Activated naive CD4-positive, alpha-beta T cell (primary cell): ENCODE data around the gene AKAP14.
"Not testable (repeated sequence)": the region's sequence is repeated elsewhere in the genome, so short reads cannot be mapped to it uniquely, and the experiment has no call there.

Experiments used
- DNase-seq, 4 experiments: peaks; one replicate each; lab custom pipeline; 2025; lab: John Stamatoyannopoulos, UW

The AKAP14 gene

GRCh38 chrX:119922391-119922790, 26.7 kb downstream of the AKAP14 start:
- DNase-seq = not testable (repeated sequence)

DNA sequence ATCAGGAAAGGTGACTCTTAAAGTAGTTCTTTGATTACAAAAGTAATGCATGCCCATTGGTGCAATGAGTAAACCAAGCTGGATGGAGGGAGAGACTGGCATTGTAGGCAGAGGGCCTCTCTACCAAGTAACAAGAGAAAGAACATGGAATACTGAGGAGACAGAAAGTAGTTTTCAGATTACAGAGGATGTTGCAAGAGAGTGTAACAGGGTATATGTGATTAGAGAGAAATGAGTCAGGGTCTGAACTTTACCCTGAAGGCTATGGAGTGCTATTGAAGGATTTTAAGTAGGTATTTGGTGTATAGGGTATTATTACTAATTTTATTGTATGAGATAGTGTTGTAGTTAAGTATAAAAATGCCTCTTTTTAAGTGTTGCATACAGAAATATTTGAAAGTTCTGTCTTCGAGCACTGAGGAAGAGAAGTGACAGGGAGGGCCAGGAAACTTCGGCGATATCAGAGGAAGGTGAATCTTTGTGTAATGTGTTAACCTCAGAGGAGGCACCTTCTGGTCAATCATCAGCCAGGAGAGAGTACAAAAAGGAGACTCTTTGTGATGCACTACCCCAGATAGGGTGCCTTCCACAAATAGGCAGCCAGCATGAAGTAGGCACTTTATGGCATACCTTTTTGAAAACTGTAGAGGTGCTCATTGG, 39.7 kb downstream of the AKAP14 start:
- no peak for DNase-seq

GRCh38 chrX:119941336-119941735, 45.6 kb downstream of the AKAP14 start:
- no peak for DNase-seq

DNA sequence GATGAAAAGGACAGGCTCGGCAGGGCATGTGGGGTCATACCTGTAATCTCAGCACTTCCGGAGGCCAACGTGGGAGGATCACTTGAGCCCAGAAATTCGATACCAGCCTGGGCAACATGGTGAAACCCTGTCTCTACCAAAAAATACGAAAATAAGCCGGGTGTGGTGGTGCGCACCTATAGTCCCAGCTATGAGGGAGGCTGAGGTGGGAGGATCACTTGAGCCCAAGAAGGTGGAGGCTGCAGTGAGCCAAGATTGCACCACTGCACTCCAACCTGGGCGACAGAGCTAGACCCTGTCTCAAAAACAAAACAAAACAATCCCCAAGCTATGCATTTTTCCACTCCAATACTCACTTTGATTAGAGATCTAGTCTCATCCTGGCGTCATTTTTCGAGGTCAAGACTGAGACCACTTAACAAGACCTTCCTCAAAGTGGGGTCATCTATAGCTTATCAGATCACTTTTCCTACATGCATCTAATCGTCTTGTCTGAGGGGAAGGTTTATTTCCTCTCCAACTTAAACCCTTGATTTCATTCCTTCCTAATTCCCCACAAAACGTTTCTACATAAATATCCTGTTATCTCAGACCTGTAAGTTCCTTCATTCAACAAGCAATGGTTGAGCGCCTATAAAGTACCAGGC, 46.6 kb downstream of the AKAP14 start:
- DNase-seq = no peak

DNA sequence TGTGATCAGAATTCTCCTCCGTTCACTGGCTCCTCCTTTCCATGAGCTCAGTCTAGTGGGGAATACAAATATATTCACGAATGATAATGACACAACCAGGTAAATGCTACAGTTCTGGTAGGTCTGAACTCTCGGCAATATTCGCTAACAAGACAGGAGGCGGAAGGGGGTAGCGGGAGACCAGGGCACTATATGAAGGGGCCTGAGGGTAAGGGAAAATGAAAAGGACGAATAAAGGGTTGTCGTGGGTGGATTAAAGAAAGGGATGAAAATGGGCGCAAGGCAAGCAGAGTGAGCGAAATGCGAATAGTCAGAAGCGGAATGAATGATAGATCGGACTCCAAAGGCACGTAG, 47.1 kb downstream of the AKAP14 start:
- DNase-seq = no peak

GRCh38 chrX:119943185-119943988, 47.7 kb downstream of the AKAP14 start, which contains the start of gene NKAP:
Gene NKAP, minus strand, starts transcription at chrX:119943751. Its CDS starts 146 bp downstream, at chrX:119943605.
- DNase-seq = peak; percentile 20 to 64 (median 44)

DNA sequence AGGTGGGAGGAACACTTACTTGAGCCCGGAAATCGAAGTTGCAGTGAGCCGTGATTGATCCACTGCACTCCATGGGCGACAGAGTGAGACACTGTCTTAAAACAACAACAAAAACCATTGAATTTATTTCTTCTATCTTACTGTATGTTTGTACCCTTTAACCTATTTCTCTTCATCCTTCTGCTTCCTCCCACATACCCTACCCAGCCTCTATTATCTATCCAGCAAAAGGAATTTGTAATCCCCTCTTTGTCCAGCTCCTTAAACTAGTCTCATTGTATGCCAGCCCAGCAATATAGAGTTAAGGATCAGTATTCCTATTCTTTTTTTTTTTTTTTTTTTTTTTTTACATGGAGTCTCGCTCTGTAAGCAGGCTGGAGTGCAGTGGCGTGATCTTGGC, 49.8 kb downstream of the AKAP14 start:
- no peak for DNase-seq

GRCh38 chrX:119948381-119948780, 52.7 kb downstream of the AKAP14 start:
- DNase-seq = no peak

- no peak for DNase-seq
Measured at GRCh38 chrX:119954374-119954773, 58.7 kb downstream of the AKAP14 start.

GRCh38 chrX:119955807-119956570, 60.3 kb downstream of the AKAP14 start:
- DNase-seq = peak in 2 of 4 experiments; percentile 2 to 3

DNA sequence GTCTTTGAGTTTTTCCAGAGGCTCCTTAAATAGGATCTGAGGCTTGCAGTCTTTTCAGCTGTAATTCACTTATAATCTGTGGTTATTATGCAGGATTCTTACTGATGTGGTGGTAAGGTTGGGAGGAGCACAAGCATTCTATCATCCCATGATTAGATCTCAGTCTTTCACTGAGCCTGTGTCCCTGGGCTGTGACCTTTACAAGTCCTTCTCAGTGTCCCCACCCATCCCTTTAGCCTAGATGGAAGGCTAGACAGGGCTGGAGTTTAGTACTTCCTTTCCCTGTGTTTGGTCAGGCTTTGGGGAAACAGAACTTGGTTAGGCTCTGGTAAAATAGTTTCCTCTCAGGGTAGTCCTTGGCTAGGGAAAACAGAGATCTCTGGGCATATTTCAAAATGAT, 64.9 kb downstream of the AKAP14 start:
- no peak for DNase-seq

- not testable (repeated sequence) for DNase-seq
Measured at GRCh38 chrX:119966837-119967236, 71.1 kb downstream of the AKAP14 start.
